DOHH2 (cell line): ENCODE data around the gene STRN.

Source experiments
- H3F3A ChIP-seq: fragments of 200-600 bp; sonication (generic), shearing (Covaris generic); 2 replicates; pipeline ENCODE4 v1.6.0; 2016; ENCODE audit warnings: antibody characterized with exemption, mild to moderate bottlenecking; ENCODE audit not compliant: control insufficient read depth, insufficient read depth
- H3K27ac ChIP-seq: fragments of 200-600 bp; sonication (generic); 2 replicates; pipeline ENCODE4 v1.5.1; 2014; ENCODE audit warnings: low read depth, mild to moderate bottlenecking, low read length, moderate library complexity
- H3K27me3 ChIP-seq: fragments of 200-600 bp; sonication (generic); 2 replicates; pipeline ENCODE4 v1.6.1; 2014; ENCODE audit warnings: mild to moderate bottlenecking, low read length, mixed read lengths; ENCODE audit not compliant: control insufficient read depth
- H3K36me3 ChIP-seq: fragments of 200-600 bp; sonication (generic); 2 replicates; pipeline ENCODE4 v1.6.1; 2014; ENCODE audit warnings: mild to moderate bottlenecking, low read length, moderate library complexity, mixed read lengths; ENCODE audit not compliant: control insufficient read depth
- H3K4me1 ChIP-seq: fragments of 200-600 bp; sonication (generic); 2 replicates; pipeline ENCODE4 v1.6.1; 2014; ENCODE audit warnings: mild to moderate bottlenecking, low read length, mixed read lengths; ENCODE audit not compliant: control insufficient read depth
- H3K4me2 ChIP-seq: fragments of 200-600 bp; sonication (generic); 2 replicates; pipeline ENCODE4 v1.6.0; 2014; ENCODE audit warnings: mild to moderate bottlenecking, low read length, moderate library complexity
- H3K4me3 ChIP-seq: fragments of 200-600 bp; sonication (generic); 2 replicates; pipeline ENCODE4 v1.5.1; 2014; ENCODE audit warnings: mild to moderate bottlenecking, low read length, mixed read lengths
- H3K79me2 ChIP-seq: fragments of 200-600 bp; sonication (generic); 2 replicates; pipeline ENCODE4 v1.6.1; 2014; ENCODE audit warnings: mild to moderate bottlenecking, low read length, mixed read lengths; ENCODE audit not compliant: control insufficient read depth
- H3K9me2 ChIP-seq: fragments of 200-600 bp; sonication (generic); replicated peaks from 2 replicates; pipeline ENCODE4 v1.6.1; 2014; ENCODE audit warnings: mild to moderate bottlenecking, low read length, mixed read lengths; ENCODE audit not compliant: control insufficient read depth
- H3K9me3 ChIP-seq: fragments of 200-600 bp; sonication (generic); 2 replicates; pipeline ENCODE4 v1.6.1; 2014; ENCODE audit warnings: antibody characterized with exemption, low read length, mixed read lengths; ENCODE audit not compliant: control insufficient read depth, insufficient read depth
- H4K20me1 ChIP-seq: fragments of 200-600 bp; sonication (generic); 2 replicates; pipeline ENCODE4 v1.6.0; 2014; ENCODE audit warnings: low read depth, mild to moderate bottlenecking, antibody characterized with exemption, low read length, moderate library complexity; ENCODE audit not compliant: control insufficient read depth, insufficient read depth
- EZH2phosphoT487 ChIP-seq: fragments of 200-600 bp; sonication (generic); IDR thresholded peaks from 2 replicates; pipeline ENCODE4 v1.6.1; 2017; ENCODE audit warnings: borderline replicate concordance, mild to moderate bottlenecking, antibody characterized with exemption, low read length, moderate library complexity, mixed read lengths
- TF ChIP-seq, protein P1 (sequence below): fragments of 200-600 bp; sonication (generic); IDR thresholded peaks from one replicate; pipeline ENCODE4 v1.5.1; 2014; ENCODE audit warnings: antibody characterized with exemption, mild to moderate bottlenecking, low read depth, low read length; ENCODE audit not compliant: poor library complexity, severe bottlenecking

STRN gene

DNA sequence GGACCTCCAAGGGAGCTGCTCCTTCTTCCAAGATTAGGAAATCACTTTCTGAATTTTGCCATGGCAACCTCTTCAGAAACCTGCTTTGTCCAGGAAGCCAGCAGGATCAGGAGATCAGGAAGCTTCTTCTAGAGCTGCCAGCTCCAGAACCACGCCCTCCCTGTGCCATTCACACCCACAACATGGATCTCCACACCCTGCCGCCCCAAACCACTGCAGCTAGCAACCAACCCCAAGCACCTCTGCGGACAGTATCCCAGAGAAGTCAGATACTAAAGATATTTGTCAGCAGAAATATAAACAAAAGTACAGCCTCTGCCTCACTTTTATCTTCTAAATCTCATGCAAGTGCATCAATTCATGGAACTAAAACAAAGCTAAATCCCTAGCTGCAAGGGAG, 163.4 kb downstream of the STRN start:
- no peak for TF ChIP-seq EZH2phosphoT487
- TF ChIP-seq, protein P1, sequence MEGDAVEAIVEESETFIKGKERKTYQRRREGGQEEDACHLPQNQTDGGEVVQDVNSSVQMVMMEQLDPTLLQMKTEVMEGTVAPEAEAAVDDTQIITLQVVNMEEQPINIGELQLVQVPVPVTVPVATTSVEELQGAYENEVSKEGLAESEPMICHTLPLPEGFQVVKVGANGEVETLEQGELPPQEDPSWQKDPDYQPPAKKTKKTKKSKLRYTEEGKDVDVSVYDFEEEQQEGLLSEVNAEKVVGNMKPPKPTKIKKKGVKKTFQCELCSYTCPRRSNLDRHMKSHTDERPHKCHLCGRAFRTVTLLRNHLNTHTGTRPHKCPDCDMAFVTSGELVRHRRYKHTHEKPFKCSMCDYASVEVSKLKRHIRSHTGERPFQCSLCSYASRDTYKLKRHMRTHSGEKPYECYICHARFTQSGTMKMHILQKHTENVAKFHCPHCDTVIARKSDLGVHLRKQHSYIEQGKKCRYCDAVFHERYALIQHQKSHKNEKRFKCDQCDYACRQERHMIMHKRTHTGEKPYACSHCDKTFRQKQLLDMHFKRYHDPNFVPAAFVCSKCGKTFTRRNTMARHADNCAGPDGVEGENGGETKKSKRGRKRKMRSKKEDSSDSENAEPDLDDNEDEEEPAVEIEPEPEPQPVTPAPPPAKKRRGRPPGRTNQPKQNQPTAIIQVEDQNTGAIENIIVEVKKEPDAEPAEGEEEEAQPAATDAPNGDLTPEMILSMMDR: no peak
- H3K4me1 ChIP-seq: no peaks in the 10 kb centered on the region
- no peaks in the 10 kb centered on the region for H4K20me1 ChIP-seq
- H3K36me3 ChIP-seq: no peaks in the 10 kb centered on the region
- no peaks in the 10 kb centered on the region for H3K9me3 ChIP-seq
- no peak overlapping the region for H3K4me2 ChIP-seq
- H3K79me2 ChIP-seq: no peaks in the 10 kb centered on the region
- H3F3A ChIP-seq: no peaks in the 10 kb centered on the region
- H3K4me3 ChIP-seq: no peak overlapping the region
- no peak overlapping the region for H3K27ac ChIP-seq
- peaks cover 3% of the 10 kb centered on the region; the same call in 1 of the 2 replicates for H3K27me3 ChIP-seq
- H3K9me2 ChIP-seq: no peaks in the 10 kb centered on the region

DNA sequence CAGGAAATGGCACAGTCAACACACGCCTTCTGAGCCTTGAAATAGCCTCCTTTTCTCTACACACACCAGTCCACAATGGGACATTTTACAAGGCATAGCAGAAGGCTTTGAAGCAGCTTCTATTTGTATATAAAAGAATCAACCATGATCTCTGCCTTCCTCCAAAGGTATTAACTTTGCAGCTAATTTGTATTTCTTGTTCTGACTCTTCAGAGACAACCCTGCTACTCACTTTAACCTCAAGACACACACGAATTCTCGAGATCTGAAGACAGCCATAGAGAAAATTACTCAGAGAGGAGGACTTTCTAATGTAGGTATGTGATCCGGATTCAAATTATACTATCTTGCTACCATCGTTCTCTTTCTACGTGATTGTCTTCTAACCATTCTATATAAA, 165.2 kb downstream of the STRN start:
- Histone ChIP-seq H3K9me2 (no peaks in the 10 kb centered on the region), H3K36me3 (no peaks in the 10 kb centered on the region), H4K20me1 (no peaks in the 10 kb centered on the region), H3K27me3 (peaks cover 11% of the 10 kb centered on the region), H3K4me3 (no peak overlapping the region), H3K27ac (no peak overlapping the region), H3K9me3 (no peaks in the 10 kb centered on the region), H3F3A (no peaks in the 10 kb centered on the region), H3K79me2 (no peaks in the 10 kb centered on the region), H3K4me1 (no peaks in the 10 kb centered on the region), H3K4me2 (no peak overlapping the region)
- TF ChIP-seq EZH2phosphoT487: no peak
- TF ChIP-seq, protein P1: no peak

DNA sequence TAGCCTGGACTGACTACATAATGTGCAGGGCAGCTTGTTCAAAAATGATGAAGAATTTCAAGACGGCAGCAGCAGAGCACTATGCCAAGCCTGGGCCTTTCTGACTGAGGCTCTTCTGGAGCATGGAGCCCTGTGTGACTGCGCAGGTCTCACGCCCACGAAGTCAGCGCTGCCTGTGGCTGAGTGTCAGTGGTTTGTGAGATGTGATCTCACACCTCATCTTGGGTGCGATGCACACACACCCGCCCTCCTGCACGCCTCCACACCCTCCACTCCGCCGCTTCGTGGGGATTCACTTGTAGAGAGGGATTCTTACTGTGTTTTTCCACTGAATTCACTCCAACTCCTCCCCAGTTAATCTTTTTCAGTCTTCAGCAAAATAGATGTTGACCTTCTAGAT, 166.0 kb downstream of the STRN start:
- no peak overlapping the region for H3K4me2 ChIP-seq
- no peaks in the 10 kb centered on the region for H3F3A ChIP-seq
- no peaks in the 10 kb centered on the region for H3K9me2 ChIP-seq
- peaks cover 16% of the 10 kb centered on the region for H3K27me3 ChIP-seq
- H4K20me1 ChIP-seq: no peaks in the 10 kb centered on the region
- no peaks in the 10 kb centered on the region for H3K9me3 ChIP-seq
- TF ChIP-seq EZH2phosphoT487: no peak
- TF ChIP-seq, protein P1: no peak
- no peaks in the 10 kb centered on the region for H3K4me1 ChIP-seq
- H3K36me3 ChIP-seq: no peaks in the 10 kb centered on the region
- no peaks in the 10 kb centered on the region for H3K79me2 ChIP-seq
- no peak overlapping the region for H3K27ac ChIP-seq
- no peak overlapping the region for H3K4me3 ChIP-seq

DNA sequence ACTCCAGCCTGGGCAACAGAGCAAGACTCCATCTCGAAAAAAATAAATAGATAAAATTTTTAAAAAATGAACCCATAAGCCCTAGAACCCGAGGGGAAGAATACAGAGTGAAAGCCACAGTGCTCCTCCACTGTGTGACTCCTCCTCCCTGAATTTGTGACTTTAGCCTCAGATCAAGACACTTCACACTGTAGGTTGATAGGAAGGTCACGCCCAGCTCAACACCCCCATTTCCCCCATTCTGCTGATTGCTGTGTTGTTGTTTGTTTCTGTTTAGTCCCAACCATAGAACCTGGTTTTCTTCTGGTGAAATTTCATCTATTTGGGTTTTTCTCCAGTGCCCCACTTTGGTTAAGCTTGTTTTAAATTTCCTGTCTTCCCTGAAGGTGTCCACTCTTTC, 167.6 kb downstream of the STRN start:
- Histone ChIP-seq H3K27me3 (peaks cover 19% of the 10 kb centered on the region), H3K79me2 (no peaks in the 10 kb centered on the region), H3K4me1 (no peaks in the 10 kb centered on the region), H3F3A (no peaks in the 10 kb centered on the region), H3K9me3 (no peaks in the 10 kb centered on the region), H3K9me2 (no peaks in the 10 kb centered on the region), H3K4me3 (no peak overlapping the region), H3K36me3 (no peaks in the 10 kb centered on the region), H3K4me2 (no peak overlapping the region), H4K20me1 (no peaks in the 10 kb centered on the region), H3K27ac (no peak overlapping the region)
- TF ChIP-seq, protein P1: no peak
- TF ChIP-seq EZH2phosphoT487: no peak
